DOHH2 (cell line): Measurements from ENCODE around the gene PTBP1.

Source experiments
- H3F3A ChIP-seq: fragments of 200-600 bp; sonication (generic), shearing (Covaris generic); 2 replicates; pipeline ENCODE4 v1.6.0; 2016; ENCODE audit warnings: antibody characterized with exemption, mild to moderate bottlenecking; ENCODE audit not compliant: control insufficient read depth, insufficient read depth
- H3K27ac ChIP-seq: fragments of 200-600 bp; sonication (generic); 2 replicates; pipeline ENCODE4 v1.5.1; 2014; ENCODE audit warnings: low read depth, mild to moderate bottlenecking, low read length, moderate library complexity
- H3K27me3 ChIP-seq: fragments of 200-600 bp; sonication (generic); 2 replicates; pipeline ENCODE4 v1.6.1; 2014; ENCODE audit warnings: mild to moderate bottlenecking, low read length, mixed read lengths; ENCODE audit not compliant: control insufficient read depth
- H3K36me3 ChIP-seq: fragments of 200-600 bp; sonication (generic); 2 replicates; pipeline ENCODE4 v1.6.1; 2014; ENCODE audit warnings: mild to moderate bottlenecking, low read length, moderate library complexity, mixed read lengths; ENCODE audit not compliant: control insufficient read depth
- H3K4me1 ChIP-seq: fragments of 200-600 bp; sonication (generic); 2 replicates; pipeline ENCODE4 v1.6.1; 2014; ENCODE audit warnings: mild to moderate bottlenecking, low read length, mixed read lengths; ENCODE audit not compliant: control insufficient read depth
- H3K4me2 ChIP-seq: fragments of 200-600 bp; sonication (generic); 2 replicates; pipeline ENCODE4 v1.6.0; 2014; ENCODE audit warnings: mild to moderate bottlenecking, low read length, moderate library complexity
- H3K4me3 ChIP-seq: fragments of 200-600 bp; sonication (generic); 2 replicates; pipeline ENCODE4 v1.5.1; 2014; ENCODE audit warnings: mild to moderate bottlenecking, low read length, mixed read lengths
- H3K79me2 ChIP-seq: fragments of 200-600 bp; sonication (generic); 2 replicates; pipeline ENCODE4 v1.6.1; 2014; ENCODE audit warnings: mild to moderate bottlenecking, low read length, mixed read lengths; ENCODE audit not compliant: control insufficient read depth
- H3K9me2 ChIP-seq: fragments of 200-600 bp; sonication (generic); replicated peaks from 2 replicates; pipeline ENCODE4 v1.6.1; 2014; ENCODE audit warnings: mild to moderate bottlenecking, low read length, mixed read lengths; ENCODE audit not compliant: control insufficient read depth
- H3K9me3 ChIP-seq: fragments of 200-600 bp; sonication (generic); 2 replicates; pipeline ENCODE4 v1.6.1; 2014; ENCODE audit warnings: antibody characterized with exemption, low read length, mixed read lengths; ENCODE audit not compliant: control insufficient read depth, insufficient read depth
- H4K20me1 ChIP-seq: fragments of 200-600 bp; sonication (generic); 2 replicates; pipeline ENCODE4 v1.6.0; 2014; ENCODE audit warnings: low read depth, mild to moderate bottlenecking, antibody characterized with exemption, low read length, moderate library complexity; ENCODE audit not compliant: control insufficient read depth, insufficient read depth
- EZH2phosphoT487 ChIP-seq: fragments of 200-600 bp; sonication (generic); IDR thresholded peaks from 2 replicates; pipeline ENCODE4 v1.6.1; 2017; ENCODE audit warnings: borderline replicate concordance, mild to moderate bottlenecking, antibody characterized with exemption, low read length, moderate library complexity, mixed read lengths
- TF ChIP-seq, protein P1 (sequence below): fragments of 200-600 bp; sonication (generic); IDR thresholded peaks from one replicate; pipeline ENCODE4 v1.5.1; 2014; ENCODE audit warnings: antibody characterized with exemption, mild to moderate bottlenecking, low read depth, low read length; ENCODE audit not compliant: poor library complexity, severe bottlenecking

PTBP1 gene

DNA sequence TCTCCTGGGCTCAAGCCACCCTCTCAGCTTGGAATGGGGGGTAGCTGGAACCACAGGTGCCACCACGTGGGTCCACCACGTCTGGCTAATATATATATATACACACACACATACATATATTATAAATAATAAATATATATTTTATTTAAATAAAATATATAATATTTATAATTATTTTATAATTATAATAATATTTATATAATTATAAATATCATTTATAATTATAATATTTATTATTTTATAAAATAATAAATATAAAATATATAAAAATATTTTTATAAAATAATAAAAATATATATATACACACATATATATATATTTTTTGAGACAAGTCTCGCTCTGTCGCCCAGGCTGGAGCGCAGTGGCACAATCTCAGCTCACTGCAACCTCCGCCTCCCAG, 57.3 kb downstream of the PTBP1 start:
- Histone ChIP-seq H4K20me1 (no peaks in the 10 kb centered on the region), H3K4me2 (no peak overlapping the region), H3F3A (0 out of 2 replicates have a peak, but pooled peaks cover 2% of the 10 kb centered on the region), H3K4me3 (no peak overlapping the region), H3K36me3 (no peaks in the 10 kb centered on the region), H3K4me1 (no peaks in the 10 kb centered on the region), H3K27ac (no peak overlapping the region), H3K9me2 (no peaks in the 10 kb centered on the region), H3K9me3 (no peaks in the 10 kb centered on the region), H3K27me3 (peaks cover 3% of the 10 kb centered on the region), H3K79me2 (no peaks in the 10 kb centered on the region)
- TF ChIP-seq, protein P1, sequence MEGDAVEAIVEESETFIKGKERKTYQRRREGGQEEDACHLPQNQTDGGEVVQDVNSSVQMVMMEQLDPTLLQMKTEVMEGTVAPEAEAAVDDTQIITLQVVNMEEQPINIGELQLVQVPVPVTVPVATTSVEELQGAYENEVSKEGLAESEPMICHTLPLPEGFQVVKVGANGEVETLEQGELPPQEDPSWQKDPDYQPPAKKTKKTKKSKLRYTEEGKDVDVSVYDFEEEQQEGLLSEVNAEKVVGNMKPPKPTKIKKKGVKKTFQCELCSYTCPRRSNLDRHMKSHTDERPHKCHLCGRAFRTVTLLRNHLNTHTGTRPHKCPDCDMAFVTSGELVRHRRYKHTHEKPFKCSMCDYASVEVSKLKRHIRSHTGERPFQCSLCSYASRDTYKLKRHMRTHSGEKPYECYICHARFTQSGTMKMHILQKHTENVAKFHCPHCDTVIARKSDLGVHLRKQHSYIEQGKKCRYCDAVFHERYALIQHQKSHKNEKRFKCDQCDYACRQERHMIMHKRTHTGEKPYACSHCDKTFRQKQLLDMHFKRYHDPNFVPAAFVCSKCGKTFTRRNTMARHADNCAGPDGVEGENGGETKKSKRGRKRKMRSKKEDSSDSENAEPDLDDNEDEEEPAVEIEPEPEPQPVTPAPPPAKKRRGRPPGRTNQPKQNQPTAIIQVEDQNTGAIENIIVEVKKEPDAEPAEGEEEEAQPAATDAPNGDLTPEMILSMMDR: no peak
- TF ChIP-seq EZH2phosphoT487: no peak

DNA sequence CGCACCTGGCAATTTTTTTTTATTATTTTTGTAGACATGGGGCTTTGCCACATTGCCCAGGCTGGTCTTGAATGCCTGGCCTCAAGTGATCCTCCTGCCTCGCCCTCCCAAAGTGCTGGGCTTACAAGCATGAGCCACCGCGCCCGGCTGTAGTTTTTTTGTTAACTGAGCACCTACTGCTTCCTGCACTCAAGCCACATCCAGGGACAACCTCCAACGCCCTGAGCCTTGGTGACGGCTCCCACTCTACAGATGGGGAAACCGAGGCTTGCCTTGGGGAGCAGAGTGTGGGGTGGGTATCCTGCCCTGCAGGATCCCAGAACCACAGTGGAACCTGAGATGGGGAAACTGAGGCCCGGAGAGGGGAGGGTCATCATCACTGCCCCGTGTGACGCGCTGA, 57.9 kb downstream of the PTBP1 start:
- H3K9me2 ChIP-seq: no peaks in the 10 kb centered on the region
- H3K9me3 ChIP-seq: no peaks in the 10 kb centered on the region
- no peak overlapping the region for H3K27ac ChIP-seq
- H3K4me2 ChIP-seq: no peak overlapping the region
- H3F3A ChIP-seq: 0 out of 2 replicates have a peak, but pooled peaks cover 2% of the 10 kb centered on the region
- no peaks in the 10 kb centered on the region for H3K36me3 ChIP-seq
- no peaks in the 10 kb centered on the region for H3K4me1 ChIP-seq
- H3K4me3 ChIP-seq: no peak overlapping the region
- peaks cover 9% of the 10 kb centered on the region for H3K27me3 ChIP-seq
- H3K79me2 ChIP-seq: no peaks in the 10 kb centered on the region
- TF ChIP-seq, protein P1: no peak
- TF ChIP-seq EZH2phosphoT487: no peak
- H4K20me1 ChIP-seq: no peaks in the 10 kb centered on the region

DNA sequence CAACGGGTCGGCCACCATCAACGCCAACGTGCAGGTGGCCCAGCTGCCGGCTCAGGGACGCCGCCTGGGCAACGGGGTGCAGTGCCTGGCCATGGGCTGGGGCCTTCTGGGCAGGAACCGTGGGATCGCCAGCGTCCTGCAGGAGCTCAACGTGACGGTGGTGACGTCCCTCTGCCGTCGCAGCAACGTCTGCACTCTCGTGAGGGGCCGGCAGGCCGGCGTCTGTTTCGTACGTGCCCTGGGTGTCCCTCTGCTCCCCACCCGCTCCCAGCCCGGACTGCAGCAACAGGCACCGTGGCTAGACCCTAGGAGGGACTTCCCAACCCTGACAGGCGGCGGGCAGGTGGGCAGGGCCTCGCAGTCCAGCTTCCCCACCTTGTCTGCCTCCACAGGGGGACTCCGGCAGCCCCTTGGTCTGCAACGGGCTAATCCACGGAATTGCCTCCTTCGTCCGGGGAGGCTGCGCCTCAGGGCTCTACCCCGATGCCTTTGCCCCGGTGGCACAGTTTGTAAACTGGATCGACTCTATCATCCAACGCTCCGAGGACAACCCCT, 58.4 kb downstream of the PTBP1 start:
- no peaks in the 10 kb centered on the region for H3K36me3 ChIP-seq
- no peak overlapping the region for H3K4me3 ChIP-seq
- no peaks in the 10 kb centered on the region for H3K9me3 ChIP-seq
- H3K27ac ChIP-seq: no peak overlapping the region
- no peaks in the 10 kb centered on the region for H4K20me1 ChIP-seq
- no peak overlapping the region for H3K4me2 ChIP-seq
- TF ChIP-seq, protein P1: no peak
- TF ChIP-seq EZH2phosphoT487: no peak
- no peaks in the 10 kb centered on the region for H3K79me2 ChIP-seq
- peaks cover 2% of the 10 kb centered on the region for H3K4me1 ChIP-seq
- H3K9me2 ChIP-seq: no peaks in the 10 kb centered on the region
- H3K27me3 ChIP-seq: peaks cover 11% of the 10 kb centered on the region
- H3F3A ChIP-seq: 0 out of 2 replicates have a peak, but pooled peaks cover 2% of the 10 kb centered on the region
